ENCODE data around the gene BIRC3.

DNA sequence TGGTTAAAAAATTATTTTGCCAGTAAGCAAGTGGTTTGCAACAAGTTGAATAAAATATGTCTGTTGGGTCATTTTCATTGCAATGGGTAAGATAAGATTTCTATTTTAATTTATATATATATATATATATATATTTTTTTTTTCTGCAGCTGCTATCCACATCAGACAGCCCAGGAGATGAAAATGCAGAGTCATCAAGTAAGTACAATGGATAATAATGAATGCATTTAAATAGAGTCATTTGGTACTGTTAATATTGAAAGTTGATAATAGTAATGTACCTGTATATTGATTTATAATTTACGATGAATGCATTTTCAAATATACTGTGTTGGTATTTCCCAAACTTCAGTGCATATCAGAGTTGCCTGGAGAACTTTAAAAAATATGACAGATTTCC, 11.5 kb downstream of the BIRC3 start:
- no peak for TF ChIP-seq GATA2 (IDR thresholded peaks at IDR 0.05; ENCODE audit: low read depth, low read length)
- TF ChIP-seq GATA3 (IDR thresholded peaks at IDR 0.05; ENCODE audit: low read depth, low read length), result no peak

Measured in SH-SY5Y (cell line).